Subcutaneous adipose tissue (tissue), 4 donors: ENCODE measurements around the gene CTNS. TPM values are rescaled to one million over a fixed set of nuclear protein-coding genes. Genes with fewer than 3 reads are reported as not detected.

Experiments
- CTCF ChIP-seq: fragments of 450-650 bp; IDR thresholded peaks from one replicate; pipeline ENCODE4 v1.5.1; 2016; ENCODE audit warnings: low read depth, mild to moderate bottlenecking, control low read depth, antibody characterized with exemption, moderate library complexity
- total RNA-seq, 4 donors: library from RNA; depleted of rRNA; stranded (reverse); fragments of >200 nt; gene quantifications; one replicate each; pipeline ENCODE4 v1.1.0, GENCODE V29; 2016

CTNS gene
- total RNA-seq, 4 donors from 2014 or later, result 16.8 to 28.2 (median 23.6) TPM

- TF ChIP-seq CTCF, result no peak
Measured at GRCh38 chr17:3695723-3696411, 59.3 kb downstream of the CTNS start, which contains the start of gene P2RX5. Gene P2RX5 (minus strand): TSS chr17:3696155. CDS start chr17:3696005, 150 bp downstream.

GRCh38 chr17:3697103-3697476 is 60.5 kb downstream of the CTNS start:
- no peak for TF ChIP-seq CTCF

GRCh38 chr17:3698139-3698538 is 61.6 kb downstream of the CTNS start:
- TF ChIP-seq CTCF, result no peak

- no peak for TF ChIP-seq CTCF
Measured at GRCh38 chr17:3699951-3700350, 63.4 kb downstream of the CTNS start.

GRCh38 chr17:3704931-3705717 is 68.6 kb downstream of the CTNS start:
- no peak for TF ChIP-seq CTCF

GRCh38 chr17:3708366-3708765 is 71.8 kb downstream of the CTNS start:
- TF ChIP-seq CTCF, result no peak

- TF ChIP-seq CTCF, result no peak
Measured at GRCh38 chr17:3710951-3711383, 74.4 kb downstream of the CTNS start.

Other genes starting within 250 kb of the CTNS start
- gene OR1E1, start 238.3 kb upstream of the CTNS start, total RNA-seq, result not detected
- not detected for gene OR3A3, start 225.4 kb upstream of the CTNS start, total RNA-seq
- not detected for gene OR1E2, start 202.9 kb upstream of the CTNS start, total RNA-seq
- gene SPATA22, start 164.9 kb upstream of the CTNS start, total RNA-seq, result 1 to 10 TPM in 2 of 4 donors, under 1 TPM in 2; 0.51 to 2.6 (median 0.96) TPM
- gene ASPA, start 160.8 kb upstream of the CTNS start, total RNA-seq, result 1 to 10 TPM; 3.4 to 6.6 (median 5.6) TPM
- gene TRPV3, start 78.9 kb upstream of the CTNS start, total RNA-seq, result 1 to 10 TPM in 3 of 4 donors, under 1 TPM in 1; 0.16 to 2.8 (median 1.3) TPM
- 1 to 10 TPM; 4.2 to 6.8 (median 5.1) TPM for gene TRPV1, start 27.3 kb upstream of the CTNS start, total RNA-seq
- gene SHPK, start 510 bp upstream of the CTNS start, total RNA-seq, result 10 to 100 TPM in 3 of 4 donors, 1 to 10 TPM in 1; 7.3 to 16.8 (median 10.8) TPM
- 10 to 100 TPM; 62.2 to 90.1 (median 76.9) TPM for gene TAX1BP3, start 31.8 kb downstream of the CTNS start, total RNA-seq
- gene EMC6, start 32.1 kb downstream of the CTNS start, total RNA-seq, result 10 to 100 TPM; 14.5 to 17.2 (median 15.3) TPM
- under 1 TPM in 1 of 4 donors, not detected in 3; 0.68 TPM for gene P2RX5, start 59.4 kb downstream of the CTNS start, total RNA-seq
- gene HASPIN, start 87.1 kb downstream of the CTNS start, total RNA-seq, result under 1 TPM in 3 of 4 donors, not detected in 1; 0.33 to 0.44 (median 0.34) TPM
- gene ITGAE, start 164.4 kb downstream of the CTNS start, total RNA-seq, result 10 to 100 TPM; 19.8 to 48.3 (median 30.8) TPM
- 10 to 100 TPM; 21.6 to 26.4 (median 23.6) TPM for gene NCBP3, start 209.5 kb downstream of the CTNS start, total RNA-seq